ENCODE data around the gene SHROOM3. TPM values are rescaled to one million over a fixed set of nuclear protein-coding genes. Genes with fewer than 3 reads are reported as not detected.

The SHROOM3 gene
- total and polyA plus RNA-seq, 2 donors (not counting 3 experiments of a cell fraction or from before 2014, with no cell fraction given) = 2.7 to 6.7 TPM

DNA sequence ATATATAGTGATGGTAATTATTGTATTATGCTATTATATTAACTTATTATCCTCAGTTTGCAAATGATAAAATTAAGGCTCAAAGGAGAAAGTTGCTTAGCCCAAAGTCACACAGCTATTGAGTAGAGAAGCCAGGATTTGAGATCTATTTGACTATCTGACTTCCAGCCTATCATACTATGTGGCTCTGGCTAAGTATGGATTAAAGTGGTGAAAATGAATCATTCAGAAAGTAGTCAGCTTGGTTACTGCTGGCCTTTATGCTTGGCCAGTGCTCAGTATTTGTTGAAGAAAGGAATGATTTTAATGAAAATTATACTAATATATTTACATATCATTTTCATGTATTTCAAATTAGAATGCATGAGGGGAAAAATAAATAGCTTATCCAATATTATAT, 219.8 kb downstream of the SHROOM3 start:
- no peaks in the 10 kb centered on the region for H3K9me3 ChIP-seq (replicated peaks; ENCODE audit: control insufficient read depth, insufficient read depth, low read length)
- H3K4me1 ChIP-seq (ENCODE audit: control insufficient read depth, extremely low read depth, insufficient read depth, low read length) = peaks cover 26% of the 10 kb centered on the region
- no peaks in the 10 kb centered on the region for H3K9me1 ChIP-seq (replicated peaks; ENCODE audit: control insufficient read depth, extremely low read depth, insufficient read depth, low read length)
- no peaks in the 10 kb centered on the region for H3K36me3 ChIP-seq (ENCODE audit: control insufficient read depth in 2 of 2, extremely low read depth in 1 of 2, insufficient read depth in 2 of 2, low read length in 2 of 2)
- H3K4me3 ChIP-seq (replicated peaks in 1 of 3; ENCODE audit: insufficient read depth in 1 of 3, low read depth in 1 of 3, low read length in 3 of 3) = no peak overlapping the region
- peaks cover 6% of the 10 kb centered on the region for H3K79me2 ChIP-seq (ENCODE audit: control insufficient read depth, insufficient read depth, low read length)
- no peak for DNase-seq (ENCODE audit: low read depth, low spot score)
- no peak overlapping the region for H3K9ac ChIP-seq (replicated peaks; ENCODE audit: extremely low read depth, insufficient read depth, low read length)
- no peaks in the 10 kb centered on the region for H3K27me3 ChIP-seq (ENCODE audit: control insufficient read depth in 2 of 2, insufficient read depth in 2 of 2, low read length in 2 of 2)
- no peak for FAIRE-seq
- intact Hi-C loops (cut with micrococcal nuclease) (loop anchor here (5.0 kb wide), 1 partner anchor 358 kb away; no protein-coding TSS in a partner anchor), dilution Hi-C loops (cut with MboI; ENCODE audit: extremely low pct_ligation_motif_present, low sequenced_read_pairs) (no loop called here)
- ChIA-PET POLR2A (no interaction called here), CTCF (interaction anchor here (0.9 to 2.4 kb wide), 2 partner anchors 10 to 14 kb away, joined by 3 to 5 read pairs; no protein-coding TSS in a partner anchor)
- TF ChIP-seq POLR2AphosphoS5 (IDR thresholded peaks at IDR 0.05; ENCODE audit: insufficient read depth, low read depth, low read length) = no peak
- TF ChIP-seq, protein P1, sequence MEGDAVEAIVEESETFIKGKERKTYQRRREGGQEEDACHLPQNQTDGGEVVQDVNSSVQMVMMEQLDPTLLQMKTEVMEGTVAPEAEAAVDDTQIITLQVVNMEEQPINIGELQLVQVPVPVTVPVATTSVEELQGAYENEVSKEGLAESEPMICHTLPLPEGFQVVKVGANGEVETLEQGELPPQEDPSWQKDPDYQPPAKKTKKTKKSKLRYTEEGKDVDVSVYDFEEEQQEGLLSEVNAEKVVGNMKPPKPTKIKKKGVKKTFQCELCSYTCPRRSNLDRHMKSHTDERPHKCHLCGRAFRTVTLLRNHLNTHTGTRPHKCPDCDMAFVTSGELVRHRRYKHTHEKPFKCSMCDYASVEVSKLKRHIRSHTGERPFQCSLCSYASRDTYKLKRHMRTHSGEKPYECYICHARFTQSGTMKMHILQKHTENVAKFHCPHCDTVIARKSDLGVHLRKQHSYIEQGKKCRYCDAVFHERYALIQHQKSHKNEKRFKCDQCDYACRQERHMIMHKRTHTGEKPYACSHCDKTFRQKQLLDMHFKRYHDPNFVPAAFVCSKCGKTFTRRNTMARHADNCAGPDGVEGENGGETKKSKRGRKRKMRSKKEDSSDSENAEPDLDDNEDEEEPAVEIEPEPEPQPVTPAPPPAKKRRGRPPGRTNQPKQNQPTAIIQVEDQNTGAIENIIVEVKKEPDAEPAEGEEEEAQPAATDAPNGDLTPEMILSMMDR (IDR thresholded peaks at IDR 0.05; ENCODE audit: extremely low read depth in 1 of 2, insufficient read depth in 1 of 2, low read depth in 1 of 2, low read length in 2 of 2) = no peak
- TF ChIP-seq MYC (IDR thresholded peaks at IDR 0.05; ENCODE audit: low read depth, low read length) = no peak
- no peak for TF ChIP-seq EZH2 (IDR thresholded peaks at IDR 0.05; ENCODE audit: borderline replicate concordance, low read depth, low read length, severe bottlenecking)
- no peak for TF ChIP-seq FOS (IDR thresholded peaks at IDR 0.05; ENCODE audit: borderline replicate concordance, insufficient read depth, low read length)
- TF ChIP-seq GATA2 (IDR thresholded peaks at IDR 0.05; ENCODE audit: insufficient read depth, insufficient read length, low read depth, low read length) = no peak
- TF ChIP-seq, protein P2, sequence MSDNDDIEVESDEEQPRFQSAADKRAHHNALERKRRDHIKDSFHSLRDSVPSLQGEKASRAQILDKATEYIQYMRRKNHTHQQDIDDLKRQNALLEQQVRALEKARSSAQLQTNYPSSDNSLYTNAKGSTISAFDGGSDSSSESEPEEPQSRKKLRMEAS (IDR thresholded peaks at IDR 0.05; ENCODE audit: insufficient read depth, insufficient read length) = no peak
- no peak for TF ChIP-seq JUN (IDR thresholded peaks at IDR 0.05; ENCODE audit: borderline replicate concordance, insufficient read depth, insufficient read length, low read depth)
- no peak for TF ChIP-seq POLR2A (IDR thresholded peaks at IDR 0.05; ENCODE audit: low read depth, low read length)
- H2AFZ ChIP-seq (ENCODE audit: low read depth, low read length) = no peak overlapping the region
- H3K4me2 ChIP-seq (ENCODE audit: insufficient read depth, low read length) = no peak overlapping the region
- no TSS peak for BruUV-seq (replicated peaks)
- H3K27ac ChIP-seq (ENCODE audit: insufficient read depth, low read depth, low read length) = no peak overlapping the region
- H4K20me1 ChIP-seq (replicated peaks; ENCODE audit: control insufficient read depth, extremely low read depth, insufficient read depth, low read length) = no peaks in the 10 kb centered on the region

All from endothelial cell of umbilical vein (primary cell).